Thymus (tissue), 11 donors: Measurements from ENCODE around the gene TCEAL7. TPM values are rescaled to one million over a fixed set of nuclear protein-coding genes. Genes with fewer than 3 reads are reported as not detected.
A peak's percentile ranks its signal among the peaks of the same experiment; 100 is the strongest.

ENCODE experiments used
- DNase-seq, 9 donors: peaks; one replicate each; pipeline ENCODE4 v3.0.0-alpha.2; 2013; ENCODE audit warnings: low spot score in 9 of 9, low read depth in 6 of 9, missing footprints in 1 of 9
- H3K27ac ChIP-seq, 2 donors: one replicate each; pipeline ENCODE4 v1.5.1; 2013; ENCODE audit warnings: control low read depth in 1 of 2, low read depth in 1 of 2, low read length in 1 of 2, mild to moderate bottlenecking in 1 of 2, moderate library complexity in 1 of 2
- H3K27me3 ChIP-seq, 2 donors: one replicate each; pipeline ENCODE4 v1.5.1; 2013; ENCODE audit warnings: low read length in 1 of 2; ENCODE audit not compliant: control insufficient read depth in 2 of 2, insufficient read depth in 1 of 2
- H3K36me3 ChIP-seq, 2 donors: one replicate each; pipeline ENCODE4 v1.5.1; 2013; ENCODE audit warnings: low read length in 1 of 2, mild to moderate bottlenecking in 1 of 2, moderate library complexity in 1 of 2; ENCODE audit not compliant: control insufficient read depth in 2 of 2, insufficient read depth in 2 of 2
- H3K4me1 ChIP-seq, 2 donors: one replicate each; pipeline ENCODE4 v1.5.1; 2013; ENCODE audit warnings: low read length in 2 of 2; ENCODE audit not compliant: control insufficient read depth in 2 of 2, insufficient read depth in 2 of 2
- H3K4me3 ChIP-seq, 2 donors: one replicate each; pipeline ENCODE4 v1.5.1; 2013; ENCODE audit warnings: low read length in 2 of 2, control low read depth in 1 of 2, mild to moderate bottlenecking in 1 of 2
- H3K9me3 ChIP-seq, 2 donors: one replicate each; pipeline ENCODE4 v1.5.1; 2013; ENCODE audit warnings: low read length in 1 of 2, mild to moderate bottlenecking in 1 of 2; ENCODE audit not compliant: control insufficient read depth in 2 of 2, insufficient read depth in 1 of 2
- WGBS: extraction: QIAGEN DNeasy Blood & Tissue Kit; methylation state at CpG from one replicate; pipeline ENCODE4 v1.1.7; 2013; 5-methylcytosine and 5-hydroxymethylcytosine counted together
- polyA plus RNA-seq: library from polyadenylated mRNA; stranded (reverse); fragments of 200-250 nt; gene quantifications from one replicate; pipeline ENCODE4 v1.2.3, GENCODE V29; 2013
- total RNA-seq: library from RNA; stranded (reverse); fragments of 120-200 nt; gene quantifications from one replicate; pipeline ENCODE4 v1.2.4, GENCODE V29; 2013
- donor health status: healthy.

TCEAL7 gene
- total and polyA plus RNA-seq, 2 donors: 6.1 to 18.6 TPM

- no peaks in the 10 kb centered on the region for H3K27me3 ChIP-seq
- H3K36me3 ChIP-seq: no peaks in the 10 kb centered on the region
- H3K4me1 ChIP-seq: peaks cover 3 to 5% of the 10 kb centered on the region in 2 donors
- H3K4me3 ChIP-seq: peak overlapping the region; percentile 66 to 68
- peak in 2 of 9 donors; percentile 9 to 22 for DNase-seq
- H3K9me3 ChIP-seq: no peaks in the 10 kb centered on the region
- peak overlapping the region in 1 of 2 donors; percentile 15 for H3K27ac ChIP-seq
- under 1% methylated on average over 18 of the region's 19 CpGs for WGBS
Observed at GRCh38 chrX:103376979-103377324, 46.9 kb downstream of the TCEAL7 start.

GRCh38 chrX:103378990-103379389 lies 49.0 kb downstream of the TCEAL7 start:
- Histone ChIP-seq H3K9me3 (no peaks in the 10 kb centered on the region), H3K4me1 (peaks cover 3 to 5% of the 10 kb centered on the region in 2 donors), H3K27me3 (no peaks in the 10 kb centered on the region), H3K4me3 (no peak overlapping the region), H3K27ac (no peak overlapping the region), H3K36me3 (no peaks in the 10 kb centered on the region)
- 97% methylated on average over 2 of the region's 2 CpGs for WGBS
- no peak for DNase-seq

Other genes starting within 250 kb of the TCEAL7 start
- gene NXF3, start 237.1 kb upstream of the TCEAL7 start, total RNA-seq: 0.05 TPM
- gene NXF3, start 237.1 kb upstream of the TCEAL7 start, polyA plus RNA-seq: 0.68 TPM
- 39.0 TPM for gene BEX4, start 115.1 kb upstream of the TCEAL7 start, total RNA-seq
- 105 TPM for gene BEX4, start 115.1 kb upstream of the TCEAL7 start, polyA plus RNA-seq
- gene TCEAL8, start 75.1 kb upstream of the TCEAL7 start, total RNA-seq: 90.6 TPM
- 116 TPM for gene TCEAL8, start 75.1 kb upstream of the TCEAL7 start, polyA plus RNA-seq
- 0.42 TPM for gene TCEAL5, start 53.5 kb upstream of the TCEAL7 start, total RNA-seq
- 0.52 TPM for gene TCEAL5, start 53.5 kb upstream of the TCEAL7 start, polyA plus RNA-seq
- gene BEX2, start 19.2 kb upstream of the TCEAL7 start, total RNA-seq: 26.1 TPM
- gene BEX2, start 19.2 kb upstream of the TCEAL7 start, polyA plus RNA-seq: 77.7 TPM
- gene TCEAL9, start 26.3 kb downstream of the TCEAL7 start, total RNA-seq: 33.2 TPM
- gene TCEAL9, start 26.3 kb downstream of the TCEAL7 start, polyA plus RNA-seq: 192 TPM
- gene BEX3, start 46.3 kb downstream of the TCEAL7 start, total RNA-seq: 126 TPM
- gene BEX3, start 46.3 kb downstream of the TCEAL7 start, polyA plus RNA-seq: 218 TPM
- gene RAB40A, start 189.2 kb downstream of the TCEAL7 start, total RNA-seq: 0.09 TPM
- gene RAB40A, start 189.2 kb downstream of the TCEAL7 start, polyA plus RNA-seq: 0.48 TPM